Suprapubic skin (tissue), 3 donors: Measurements from ENCODE around the gene CNIH3.

Source experiments
- CTCF ChIP-seq, 2 donors: fragments of 200-600 bp in 1 of 2; fragments of 450-650 bp in 1 of 2; sonication (generic) in 1 of 2; IDR thresholded peaks; one replicate each; pipeline ENCODE4 v1.5.1; 2016 to 2019; ENCODE audit warnings: antibody characterized with exemption in 2 of 2, mild to moderate bottlenecking in 1 of 2, moderate library complexity in 1 of 2
- POLR2AphosphoS5 ChIP-seq, 3 donors: sonication (generic); formaldehyde crosslinking; IDR thresholded peaks; one replicate each; pipeline ENCODE4 v1.6.1; 2017; ENCODE audit warnings: antibody characterized with exemption in 3 of 3

DNA sequence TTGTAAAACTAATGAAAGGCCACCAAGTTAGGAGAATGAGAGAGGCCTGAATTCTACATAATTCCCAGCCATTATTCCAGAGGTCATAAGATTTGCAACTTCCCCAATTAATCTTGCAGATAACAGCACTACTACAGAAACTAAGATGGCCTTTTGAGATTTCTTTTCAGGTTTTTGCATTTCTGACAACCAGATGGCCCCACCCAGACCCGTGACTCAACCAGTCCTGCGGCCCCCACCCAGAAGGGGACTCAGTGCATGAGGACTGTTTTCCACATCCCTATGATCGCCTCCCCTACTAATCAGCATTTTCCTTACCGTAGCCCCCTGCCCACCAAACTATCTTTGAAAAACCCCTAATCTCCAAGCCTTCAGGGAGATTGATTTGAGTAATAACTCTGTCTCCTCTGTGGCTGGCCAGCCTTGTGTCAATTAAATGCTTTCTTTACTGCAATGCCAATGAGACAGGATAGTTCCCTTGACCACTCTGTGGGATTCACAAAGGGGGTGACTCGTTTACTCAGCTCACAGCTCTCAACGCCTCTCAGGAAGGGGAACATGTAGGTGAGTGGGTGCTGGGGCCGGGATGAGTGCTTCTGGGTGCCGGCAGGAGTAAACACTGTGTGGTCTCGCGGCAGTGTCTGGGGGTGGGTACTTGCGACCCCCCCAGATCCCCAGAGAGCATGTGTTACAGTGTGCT, 10.5 kb upstream of the CNIH3 start:
- TF ChIP-seq CTCF (IDR thresholded peaks at IDR 0.05) (no peak), POLR2AphosphoS5 (IDR thresholded peaks at IDR 0.05) (no peak)
